Activated naive CD8-positive, alpha-beta T cell treated with anti-CD3 and anti-CD28 coated beads for 36 hours (primary cell): ENCODE measurements around the gene CEP128. TPM values are rescaled to one million over a fixed set of nuclear protein-coding genes. Genes with fewer than 3 reads are reported as not detected.
"Not testable (repeated sequence)": the region's sequence is repeated elsewhere in the genome, so short reads cannot be mapped to it uniquely, and the experiment has no call there.

Experiments
- DNase-seq: peaks from one replicate; pipeline ENCODE4 v3.0.0; 2021
- H3K27ac Mint-ChIP-seq: one replicate; pipeline ENCODE4 v1.8.0; 2022; ENCODE audit warnings: mild to moderate bottlenecking, moderate library complexity, mixed read lengths
- H3K27me3 Mint-ChIP-seq: one replicate; pipeline ENCODE4 v1.8.0; 2022; ENCODE audit warnings: mild to moderate bottlenecking, mixed read lengths
- H3K36me3 Mint-ChIP-seq: one replicate; pipeline ENCODE4 v1.8.0; 2021; ENCODE audit warnings: mild to moderate bottlenecking, mixed read lengths
- H3K4me1 Mint-ChIP-seq: one replicate; pipeline ENCODE4 v1.8.0; 2021; ENCODE audit warnings: mixed read lengths
- H3K4me3 Mint-ChIP-seq: one replicate; pipeline ENCODE4 v1.8.0; 2022; ENCODE audit warnings: mild to moderate bottlenecking, moderate library complexity, mixed read lengths
- H3K9me3 Mint-ChIP-seq: one replicate; pipeline ENCODE4 v1.8.0; 2022; ENCODE audit warnings: mixed read lengths
- total RNA-seq, 2 experiments: library from RNA; stranded (reverse); gene quantifications; one replicate each; pipeline ENCODE4 v1.2.3, GENCODE V29; 2021

Gene CEP128
- total RNA-seq, 2 experiments from 2014 or later, result 21.5 to 22.6 TPM

GRCh38 chr14:80933686-80934085 lies 7.9 kb downstream of the CEP128 start:
- Mint-ChIP-seq H3K27ac (no peak overlapping the region), H3K4me1 (peaks cover 28% of the 10 kb centered on the region), H3K4me3 (no peak overlapping the region), H3K9me3 (peaks cover 5% of the 10 kb centered on the region), H3K36me3 (peaks cover 53% of the 10 kb centered on the region), H3K27me3 (no peaks in the 10 kb centered on the region)
- DNase-seq, result no peak

DNA sequence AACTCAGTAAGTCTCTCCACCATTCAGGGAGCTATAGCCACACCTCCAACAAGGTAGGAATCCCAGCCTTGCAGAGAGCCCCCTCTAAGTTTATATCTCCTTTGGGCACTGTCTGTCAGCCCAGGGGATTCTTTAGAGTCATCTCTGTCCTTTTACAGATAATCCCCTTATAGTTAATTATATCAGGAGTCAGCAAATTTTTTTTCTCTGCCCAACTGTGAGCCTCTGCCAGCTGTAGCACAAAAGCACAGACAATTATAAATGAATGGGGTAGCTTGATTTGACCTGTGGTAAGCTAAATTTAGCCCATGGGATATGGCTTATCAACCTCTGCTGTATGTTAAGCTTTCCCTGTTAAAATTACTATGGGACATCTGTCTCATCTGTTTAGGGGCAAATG lies 8.3 kb downstream of the CEP128 start:
- no peak overlapping the region for H3K4me3 Mint-ChIP-seq
- peaks cover 8% of the 10 kb centered on the region for H3K9me3 Mint-ChIP-seq
- no peaks in the 10 kb centered on the region for H3K27me3 Mint-ChIP-seq
- no peak for DNase-seq
- peaks cover 57% of the 10 kb centered on the region for H3K36me3 Mint-ChIP-seq
- peaks cover 28% of the 10 kb centered on the region for H3K4me1 Mint-ChIP-seq
- no peak overlapping the region for H3K27ac Mint-ChIP-seq

DNA sequence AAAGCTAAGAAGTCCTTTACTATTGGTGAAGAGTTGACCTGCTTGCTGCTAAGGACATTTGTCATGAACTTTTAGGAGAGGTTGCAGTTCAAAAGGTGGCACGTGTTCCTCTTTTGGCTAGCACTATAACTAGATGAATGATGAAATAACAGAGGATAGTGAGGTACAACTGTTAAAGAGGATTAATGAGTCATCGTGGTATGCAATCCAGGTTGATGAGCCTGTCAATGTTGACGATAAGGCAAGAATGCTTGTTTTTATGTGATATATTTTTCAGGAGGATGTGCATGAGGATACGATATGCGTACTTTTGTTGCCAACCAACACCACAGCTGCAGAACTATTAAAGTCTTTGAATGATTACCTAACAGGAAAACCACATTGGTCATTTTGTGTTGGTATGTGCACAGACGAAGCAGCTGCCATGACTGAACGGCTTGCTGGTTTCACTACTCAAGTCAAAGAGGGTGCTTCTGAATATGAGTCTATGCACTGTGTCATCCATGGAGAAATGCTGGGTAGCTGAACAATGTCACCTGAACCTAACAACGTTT lies 10.6 kb downstream of the CEP128 start:
- H3K27me3 Mint-ChIP-seq, result no peaks in the 10 kb centered on the region
- H3K4me3 Mint-ChIP-seq, result peak overlapping the region; percentile 22
- peaks cover 28% of the 10 kb centered on the region for H3K4me1 Mint-ChIP-seq
- peaks cover 9% of the 10 kb centered on the region for H3K9me3 Mint-ChIP-seq
- peaks cover 67% of the 10 kb centered on the region for H3K36me3 Mint-ChIP-seq
- peak; percentile 59 for DNase-seq
- H3K27ac Mint-ChIP-seq, result peak overlapping the region; percentile 90

- Mint-ChIP-seq H3K4me3 (peak overlapping the region; percentile 35), H3K36me3 (peaks cover 72% of the 10 kb centered on the region), H3K27ac (peak overlapping the region; percentile 90), H3K4me1 (peaks cover 35% of the 10 kb centered on the region), H3K9me3 (peaks cover 12% of the 10 kb centered on the region), H3K27me3 (no peaks in the 10 kb centered on the region)
- DNase-seq, result no peak
Observed at GRCh38 chr14:80930095-80930494, 11.4 kb downstream of the CEP128 start.

GRCh38 chr14:80927083-80927989 lies 14.2 kb downstream of the CEP128 start:
- peaks cover 69% of the 10 kb centered on the region for H3K36me3 Mint-ChIP-seq
- peaks cover 37% of the 10 kb centered on the region for H3K4me1 Mint-ChIP-seq
- DNase-seq, result no peak
- H3K4me3 Mint-ChIP-seq, result no peak overlapping the region
- H3K27ac Mint-ChIP-seq, result no peak overlapping the region
- H3K27me3 Mint-ChIP-seq, result no peaks in the 10 kb centered on the region
- peaks cover 12% of the 10 kb centered on the region for H3K9me3 Mint-ChIP-seq

DNA sequence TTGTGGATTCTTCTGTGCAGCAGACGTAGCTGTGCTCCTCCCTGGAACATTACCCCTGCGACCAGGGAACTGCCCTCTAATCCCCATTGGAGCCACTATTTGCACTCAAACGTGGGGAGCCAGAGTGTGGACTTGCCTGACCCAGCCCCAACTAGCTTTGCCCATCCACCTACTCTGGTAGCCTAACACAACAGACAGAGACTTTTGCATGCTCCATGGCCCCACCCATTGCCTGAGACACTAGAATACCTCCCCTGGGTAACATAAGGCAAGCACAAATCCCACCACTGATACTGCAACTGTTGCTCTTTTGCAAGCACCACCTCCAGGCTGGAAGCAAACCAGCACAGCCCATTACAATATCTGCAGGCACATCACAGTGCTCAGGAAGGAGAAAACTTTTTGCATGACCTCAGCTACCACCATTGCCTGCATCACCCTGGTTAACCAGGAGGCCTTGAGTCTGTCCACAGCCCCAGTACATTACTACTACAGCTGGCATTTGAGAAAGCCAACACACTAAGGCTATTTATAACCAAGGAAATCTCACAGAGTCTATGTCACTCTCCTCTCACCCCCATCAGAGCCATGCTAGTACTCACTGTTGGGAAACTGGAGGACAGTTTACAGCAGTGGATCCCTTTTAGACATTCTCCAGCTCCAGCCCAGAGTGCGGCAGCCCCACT lies 15.0 kb downstream of the CEP128 start:
- no peak overlapping the region for H3K27ac Mint-ChIP-seq
- H3K4me1 Mint-ChIP-seq, result peaks cover 29% of the 10 kb centered on the region
- H3K9me3 Mint-ChIP-seq, result peaks cover 12% of the 10 kb centered on the region
- no peak for DNase-seq
- H3K27me3 Mint-ChIP-seq, result no peaks in the 10 kb centered on the region
- no peak overlapping the region for H3K4me3 Mint-ChIP-seq
- peaks cover 62% of the 10 kb centered on the region for H3K36me3 Mint-ChIP-seq

GRCh38 chr14:80924365-80925103 lies 17.0 kb downstream of the CEP128 start:
- H3K27ac Mint-ChIP-seq, result no peak overlapping the region
- H3K9me3 Mint-ChIP-seq, result peaks cover 8% of the 10 kb centered on the region
- H3K4me1 Mint-ChIP-seq, result peaks cover 12% of the 10 kb centered on the region
- H3K36me3 Mint-ChIP-seq, result peaks cover 50% of the 10 kb centered on the region
- H3K27me3 Mint-ChIP-seq, result no peaks in the 10 kb centered on the region
- no peak overlapping the region for H3K4me3 Mint-ChIP-seq
- DNase-seq, result no peak

- peaks cover 5% of the 10 kb centered on the region for H3K9me3 Mint-ChIP-seq
- no peak overlapping the region for H3K4me3 Mint-ChIP-seq
- peaks cover 12% of the 10 kb centered on the region for H3K4me1 Mint-ChIP-seq
- no peak for DNase-seq
- H3K36me3 Mint-ChIP-seq, result peaks cover 38% of the 10 kb centered on the region
- no peaks in the 10 kb centered on the region for H3K27me3 Mint-ChIP-seq
- no peak overlapping the region for H3K27ac Mint-ChIP-seq
Observed at GRCh38 chr14:80923368-80923767, 18.2 kb downstream of the CEP128 start.

- no peak overlapping the region for H3K4me3 Mint-ChIP-seq
- H3K4me1 Mint-ChIP-seq, result peaks cover 6% of the 10 kb centered on the region
- H3K27ac Mint-ChIP-seq, result no peak overlapping the region
- H3K27me3 Mint-ChIP-seq, result no peaks in the 10 kb centered on the region
- H3K36me3 Mint-ChIP-seq, result peaks cover 26% of the 10 kb centered on the region
- DNase-seq, result no peak
- no peaks in the 10 kb centered on the region for H3K9me3 Mint-ChIP-seq
Observed at GRCh38 chr14:80919622-80920021, 21.9 kb downstream of the CEP128 start.

DNA sequence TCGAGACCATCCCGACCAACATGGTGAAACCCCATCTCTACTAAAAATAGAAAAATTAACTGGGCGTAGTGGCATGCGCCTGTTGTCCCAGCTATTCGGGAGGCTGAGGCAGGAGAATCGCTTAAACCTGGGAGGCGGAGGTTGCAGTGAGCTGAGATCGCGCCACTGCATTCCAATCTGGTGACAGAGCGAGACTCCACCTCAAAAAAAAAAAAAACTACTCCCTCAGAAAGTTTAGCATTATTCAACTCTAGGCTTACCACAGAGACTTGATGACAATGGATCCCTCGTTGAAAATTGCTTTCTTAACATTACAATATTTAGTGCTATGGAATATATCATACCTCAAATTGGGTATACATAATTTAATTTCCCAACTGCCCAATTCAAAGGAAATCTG lies 29.5 kb downstream of the CEP128 start:
- not testable (repeated sequence) for H3K4me3 Mint-ChIP-seq, DNase-seq, H3K4me1 Mint-ChIP-seq, H3K27ac Mint-ChIP-seq, H3K27me3 Mint-ChIP-seq, H3K9me3 Mint-ChIP-seq
- H3K36me3 Mint-ChIP-seq, result peaks cover 25% of the 10 kb centered on the region

DNA sequence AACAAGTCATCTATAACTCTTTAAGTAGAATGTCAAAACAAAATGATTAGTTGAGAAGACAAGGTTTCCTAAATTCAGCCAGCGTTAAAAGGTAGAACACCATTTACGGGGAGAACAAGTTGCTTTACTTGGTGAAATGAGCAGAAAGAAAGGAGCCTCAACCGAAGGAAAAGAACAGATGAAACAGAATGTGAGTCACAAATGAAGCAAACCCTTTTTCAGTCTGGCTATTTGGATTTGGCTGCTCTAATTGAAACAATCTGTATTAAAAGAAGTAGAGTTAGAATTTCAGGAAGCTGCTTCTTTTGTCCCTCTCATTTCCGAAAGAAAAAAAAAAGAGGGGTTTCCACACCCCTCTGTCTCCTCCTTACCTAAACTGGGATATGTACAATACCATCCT lies 34.6 kb downstream of the CEP128 start:
- H3K36me3 Mint-ChIP-seq, result peaks cover 25% of the 10 kb centered on the region
- H3K27me3 Mint-ChIP-seq, result no peaks in the 10 kb centered on the region
- no peaks in the 10 kb centered on the region for H3K4me1 Mint-ChIP-seq
- no peak for DNase-seq
- no peak overlapping the region for H3K4me3 Mint-ChIP-seq
- no peaks in the 10 kb centered on the region for H3K9me3 Mint-ChIP-seq
- no peak overlapping the region for H3K27ac Mint-ChIP-seq

- H3K27ac Mint-ChIP-seq, result no peak overlapping the region
- DNase-seq, result no peak
- H3K27me3 Mint-ChIP-seq, result no peaks in the 10 kb centered on the region
- H3K36me3 Mint-ChIP-seq, result peaks cover 25% of the 10 kb centered on the region
- H3K4me1 Mint-ChIP-seq, result no peaks in the 10 kb centered on the region
- no peak overlapping the region for H3K4me3 Mint-ChIP-seq
- no peaks in the 10 kb centered on the region for H3K9me3 Mint-ChIP-seq
Observed at GRCh38 chr14:80906336-80906735, 35.2 kb downstream of the CEP128 start.

- no peak overlapping the region for H3K27ac Mint-ChIP-seq
- no peaks in the 10 kb centered on the region for H3K27me3 Mint-ChIP-seq
- DNase-seq, result no peak
- no peaks in the 10 kb centered on the region for H3K4me1 Mint-ChIP-seq
- no peak overlapping the region for H3K4me3 Mint-ChIP-seq
- H3K36me3 Mint-ChIP-seq, result peaks cover 25% of the 10 kb centered on the region
- no peaks in the 10 kb centered on the region for H3K9me3 Mint-ChIP-seq
Observed at GRCh38 chr14:80902608-80903007, 38.9 kb downstream of the CEP128 start.

- Mint-ChIP-seq H3K36me3 (peaks cover 30% of the 10 kb centered on the region), H3K4me1 (no peaks in the 10 kb centered on the region), H3K9me3 (no peaks in the 10 kb centered on the region), H3K27ac (no peak overlapping the region), H3K27me3 (no peaks in the 10 kb centered on the region), H3K4me3 (no peak overlapping the region)
- DNase-seq, result no peak
Observed at GRCh38 chr14:80901822-80902221, 39.7 kb downstream of the CEP128 start.

DNA sequence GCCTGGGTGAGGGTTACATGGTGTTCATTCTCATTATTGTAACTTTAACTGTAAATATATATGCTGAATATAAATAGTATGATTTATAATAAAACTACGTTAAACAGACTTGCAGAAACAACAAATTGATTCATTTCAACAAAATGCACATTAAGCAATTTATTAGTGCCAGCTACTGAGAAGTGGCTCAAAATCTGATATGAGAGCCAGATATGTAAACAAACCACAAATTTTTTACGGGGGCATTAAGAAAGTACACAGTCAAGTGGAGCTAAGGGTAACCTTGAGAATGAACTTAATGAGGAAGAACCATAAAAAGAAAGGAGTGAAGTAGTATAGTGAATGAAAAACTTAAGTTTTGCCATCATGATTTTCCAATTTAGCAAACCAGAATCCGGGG lies 40.3 kb downstream of the CEP128 start:
- H3K27ac Mint-ChIP-seq, result no peak overlapping the region

More for the DNA sequence above, 40.3 kb downstream of the CEP128 start:
- Mint-ChIP-seq H3K4me3 (no peak overlapping the region), H3K9me3 (no peaks in the 10 kb centered on the region), H3K36me3 (peaks cover 27% of the 10 kb centered on the region), H3K27me3 (no peaks in the 10 kb centered on the region), H3K4me1 (no peaks in the 10 kb centered on the region)
- no peak for DNase-seq
